ENCODE data around the gene AR.

AR gene

DNA sequence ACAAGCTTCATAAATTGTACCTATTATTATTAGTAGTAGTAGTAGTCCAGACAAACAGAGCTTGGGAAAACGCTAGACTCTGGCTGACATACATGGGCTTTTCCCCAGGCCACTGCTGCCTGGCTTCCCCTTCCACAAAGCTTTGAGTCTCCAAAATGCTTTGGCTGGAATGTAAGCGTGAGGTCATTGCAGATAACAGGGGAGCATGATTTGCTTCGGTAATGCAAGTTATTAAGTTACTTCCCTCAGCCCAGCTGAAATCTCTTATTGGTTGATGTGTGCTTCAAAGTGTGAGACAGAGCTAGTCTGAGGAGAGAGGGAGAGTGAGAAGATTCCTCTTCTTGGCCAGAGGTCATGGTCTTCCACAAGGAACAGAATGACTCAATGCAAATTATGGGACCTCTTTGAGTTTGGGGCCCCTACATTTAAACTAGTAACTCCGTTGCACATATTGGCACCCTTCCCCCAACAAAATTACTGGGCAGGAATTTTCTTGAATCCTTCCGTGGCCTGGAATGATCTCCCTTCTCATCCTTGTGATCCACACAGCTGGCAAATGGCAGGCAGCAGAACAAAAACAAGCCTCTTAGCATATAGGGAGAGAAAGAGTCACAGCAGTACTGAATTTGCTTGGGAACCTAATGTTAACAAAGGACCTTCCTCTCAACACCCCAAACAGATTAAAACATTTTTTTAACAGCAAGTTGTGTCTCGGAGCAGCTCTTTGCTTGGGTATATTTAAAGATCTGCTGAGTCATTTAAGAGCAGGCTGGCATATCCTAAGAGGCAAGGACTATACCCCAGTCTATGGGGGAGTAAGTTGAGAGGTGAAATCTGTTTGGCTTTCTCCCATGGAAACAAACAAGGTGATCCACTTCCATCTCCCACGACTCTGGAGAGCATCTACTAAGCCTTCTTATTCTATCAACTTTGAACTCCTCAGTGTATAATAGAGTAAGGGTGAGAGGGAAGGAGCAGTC lies 19.9 kb downstream of the AR start:
- no peak for DNase-seq (ENCODE audit: low read depth)

DNA sequence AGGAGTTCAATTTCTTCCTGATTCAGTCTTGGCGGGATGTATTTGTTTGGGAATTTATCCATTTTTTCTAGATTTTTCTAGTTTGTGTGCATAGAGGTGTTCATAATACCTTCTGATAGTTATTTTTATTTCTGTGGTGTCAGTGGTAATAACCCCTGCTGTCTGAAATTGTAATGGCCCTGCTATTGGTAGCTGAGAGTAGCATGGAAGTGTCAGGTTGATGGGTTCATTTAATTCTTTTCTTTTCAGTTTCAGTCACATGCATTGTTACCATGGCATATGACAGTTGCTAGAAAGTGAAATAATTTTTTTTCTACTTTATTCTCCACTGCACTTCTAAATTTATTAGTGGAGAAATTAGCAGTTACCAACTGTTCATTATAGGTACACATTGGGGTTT lies 20.7 kb downstream of the AR start:
- DNase-seq (ENCODE audit: low read depth) = no peak

DNA sequence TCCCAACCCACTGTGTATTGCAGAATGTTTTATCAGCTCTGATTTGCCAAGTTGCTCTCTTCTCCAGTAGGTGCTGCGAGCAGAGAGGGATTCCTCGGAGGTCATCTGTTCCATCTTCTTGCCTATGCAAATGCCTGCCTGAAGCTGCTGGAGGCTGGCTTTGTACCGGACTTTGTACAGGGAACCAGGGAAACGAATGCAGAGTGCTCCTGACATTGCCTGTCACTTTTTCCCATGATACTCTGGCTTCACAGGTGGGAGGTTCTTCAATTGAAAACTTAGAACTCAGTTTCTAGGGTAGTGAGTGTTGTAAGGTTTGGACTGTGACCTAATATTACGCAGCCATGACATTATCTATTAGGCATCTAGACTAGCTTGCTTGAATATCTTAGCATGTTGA lies 24.9 kb downstream of the AR start:
- no peak for DNase-seq (ENCODE audit: low read depth)

DNA sequence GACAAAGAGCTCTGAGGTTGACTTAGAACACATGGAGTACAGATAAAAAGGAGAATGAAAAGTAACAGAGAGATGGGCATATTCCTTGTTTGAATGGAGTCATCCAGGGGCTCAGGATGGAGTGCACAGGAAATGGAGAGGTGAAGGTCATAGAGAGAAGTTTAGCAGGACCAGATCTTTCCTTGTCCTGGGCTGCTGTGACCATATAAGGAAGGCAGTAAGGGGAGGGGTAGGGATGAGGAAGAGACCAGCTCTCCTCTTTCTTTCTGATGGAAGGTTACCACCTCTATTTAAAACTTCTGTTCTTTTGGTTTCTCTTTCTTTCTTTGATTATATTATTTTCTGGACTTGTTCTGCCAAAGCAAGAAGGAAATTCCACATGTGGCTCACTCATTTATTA lies 27.0 kb downstream of the AR start:
- DNase-seq (ENCODE audit: low read depth) = no peak

DNA sequence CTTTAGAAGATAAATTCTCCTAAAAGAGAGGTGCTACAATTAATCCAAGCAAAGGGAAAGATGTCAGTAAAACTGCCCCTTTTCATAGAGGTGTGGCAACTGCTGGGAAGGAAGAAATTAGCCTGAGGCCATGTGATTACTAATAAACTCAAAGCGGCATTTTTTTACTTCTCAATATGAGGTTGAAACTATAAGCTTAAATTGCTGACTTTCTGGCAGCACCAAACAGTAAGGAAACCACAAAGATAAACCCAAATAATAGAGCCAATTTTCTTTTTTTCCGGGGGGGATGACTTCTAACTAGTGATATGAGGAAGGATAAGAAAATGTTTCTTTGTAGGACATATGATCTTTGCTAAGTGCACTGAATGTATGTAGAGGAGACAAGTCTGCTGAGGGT lies 30.9 kb downstream of the AR start:
- no peak for DNase-seq (ENCODE audit: low read depth)

DNA sequence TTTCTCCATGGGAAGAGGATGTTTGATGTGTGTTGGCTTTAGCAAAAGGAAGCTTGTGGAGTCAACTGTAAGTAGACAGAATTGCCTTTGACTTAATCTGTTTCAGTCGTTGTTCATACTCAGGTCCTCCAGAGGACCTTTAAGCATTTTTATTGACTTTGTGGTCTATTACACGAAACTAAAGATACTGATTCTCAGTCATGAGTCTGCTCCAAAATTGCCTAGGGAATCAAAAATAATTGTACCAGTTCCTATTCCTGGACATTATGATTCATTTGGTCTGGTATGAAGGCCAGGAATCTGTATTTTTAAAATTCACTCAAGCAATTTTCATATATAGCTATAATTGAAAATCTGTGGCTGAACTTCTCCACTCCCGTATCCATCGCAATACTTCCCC lies 38.6 kb downstream of the AR start:
- DNase-seq (ENCODE audit: low read depth) = no peak

DNA sequence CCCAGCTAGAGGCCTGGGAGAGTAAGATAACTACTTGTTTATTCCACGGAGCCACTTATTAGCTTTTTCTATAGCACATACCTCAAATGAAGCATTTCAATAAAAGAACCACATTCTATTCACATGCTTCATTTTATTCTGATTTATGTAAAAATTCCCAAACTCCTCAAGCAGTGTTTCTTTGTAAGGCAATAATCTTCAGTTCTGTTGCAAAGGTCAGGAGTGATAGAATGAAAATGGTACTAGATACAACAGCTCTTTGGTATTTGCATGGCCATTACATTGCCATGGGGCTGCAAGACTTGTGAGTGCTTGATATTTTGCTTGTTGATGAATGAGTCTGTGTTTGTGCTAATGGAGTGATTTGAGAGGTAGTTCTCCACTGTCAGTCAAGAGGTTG lies 39.4 kb downstream of the AR start:
- DNase-seq (ENCODE audit: low read depth) = no peak

DNA sequence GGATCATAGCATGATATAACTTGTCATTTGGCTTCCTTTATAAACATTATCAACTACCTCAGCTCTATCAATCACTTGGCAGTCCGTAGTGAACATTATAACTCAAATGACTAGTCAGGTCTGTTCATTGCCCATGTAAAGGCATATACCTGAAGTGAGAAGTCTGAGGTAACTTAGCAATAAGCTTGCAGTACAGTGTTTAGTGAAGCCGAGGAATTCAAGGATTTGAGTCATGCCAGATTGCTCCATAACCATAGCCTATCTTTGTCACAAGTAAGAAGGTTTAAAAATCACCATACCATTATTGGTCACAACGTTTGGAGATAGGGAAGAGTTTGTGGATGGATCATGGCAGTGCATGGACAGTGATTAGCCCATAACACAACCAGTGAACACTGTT lies 41.6 kb downstream of the AR start:
- DNase-seq (ENCODE audit: low read depth) = no peak

DNA sequence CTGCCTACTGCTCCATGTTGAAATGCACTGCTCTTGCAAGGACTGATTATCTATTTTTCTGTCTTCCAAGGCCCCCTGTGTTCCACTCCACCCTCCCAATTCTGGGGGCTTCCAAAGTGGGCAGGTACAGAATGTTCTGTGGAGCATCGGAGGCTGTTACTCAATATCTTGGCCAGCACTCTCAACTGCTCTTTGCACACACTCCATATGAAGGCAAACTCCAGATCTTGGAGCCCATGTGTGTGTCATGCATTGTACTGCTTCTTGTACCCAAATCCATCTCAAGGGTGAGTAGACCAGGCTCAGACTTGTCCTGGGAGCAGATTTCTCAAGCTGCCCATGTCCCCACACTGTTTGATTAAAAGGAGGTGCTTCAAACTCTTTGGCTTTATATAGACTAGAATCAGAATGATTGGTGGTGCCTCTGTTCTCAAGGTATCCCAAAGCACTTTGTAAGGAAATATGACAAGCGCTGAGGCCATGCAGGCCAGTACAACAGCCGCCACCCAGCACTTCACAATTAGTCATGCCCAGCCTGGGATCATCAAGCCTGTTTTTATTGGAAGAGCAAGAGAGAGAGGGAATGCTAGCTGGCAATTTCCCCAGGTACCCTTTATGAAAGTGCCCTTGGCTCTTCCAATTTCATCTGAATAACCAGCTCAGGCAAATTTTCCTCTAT lies 44.3 kb downstream of the AR start:
- no peak for DNase-seq (ENCODE audit: low read depth)

DNA sequence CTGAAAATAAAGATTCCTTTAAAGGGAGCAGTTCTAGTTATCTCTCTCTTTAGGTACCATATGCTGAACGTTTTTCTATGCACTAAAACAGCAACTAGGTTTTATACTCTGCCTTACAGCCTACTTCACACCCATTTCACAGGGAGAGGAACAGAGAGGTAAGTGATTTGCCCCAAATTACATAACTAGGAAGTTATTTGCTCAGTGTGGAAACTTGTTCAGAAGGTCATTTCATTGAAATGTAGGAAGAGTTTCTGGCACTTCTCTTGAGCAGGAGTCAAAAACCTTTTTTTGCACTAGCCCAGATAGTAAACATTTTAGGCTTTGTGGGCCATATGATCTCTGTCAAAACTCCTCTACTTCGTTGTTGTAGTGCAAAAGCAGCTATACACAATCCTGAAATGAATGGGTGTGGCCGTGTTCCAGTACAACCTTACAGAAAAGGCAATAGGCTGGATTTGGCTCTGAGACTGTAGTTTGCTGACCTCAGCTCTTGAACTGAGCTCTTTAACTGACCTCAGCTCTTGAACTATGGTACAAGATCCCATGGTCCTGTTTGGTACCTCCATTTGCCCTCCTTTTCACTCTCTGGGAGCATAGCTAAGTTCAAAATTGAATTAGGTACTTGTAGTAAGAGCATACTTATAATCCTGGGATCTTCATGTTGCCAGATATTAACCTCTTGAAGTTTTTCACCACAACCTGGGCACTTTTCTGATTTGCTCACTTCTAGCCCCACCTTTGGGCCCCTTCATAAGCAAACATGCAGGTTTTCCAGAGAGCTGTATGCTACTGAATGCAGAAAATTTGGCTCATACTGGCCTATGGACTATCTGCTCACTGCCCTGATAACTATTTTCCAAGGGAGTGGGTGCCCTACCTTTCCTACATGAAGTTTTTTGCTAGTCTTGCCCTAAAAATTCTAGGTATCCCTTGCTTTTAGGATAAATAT lies 53.3 kb downstream of the AR start:
- no peak for DNase-seq (ENCODE audit: low read depth)

DNA sequence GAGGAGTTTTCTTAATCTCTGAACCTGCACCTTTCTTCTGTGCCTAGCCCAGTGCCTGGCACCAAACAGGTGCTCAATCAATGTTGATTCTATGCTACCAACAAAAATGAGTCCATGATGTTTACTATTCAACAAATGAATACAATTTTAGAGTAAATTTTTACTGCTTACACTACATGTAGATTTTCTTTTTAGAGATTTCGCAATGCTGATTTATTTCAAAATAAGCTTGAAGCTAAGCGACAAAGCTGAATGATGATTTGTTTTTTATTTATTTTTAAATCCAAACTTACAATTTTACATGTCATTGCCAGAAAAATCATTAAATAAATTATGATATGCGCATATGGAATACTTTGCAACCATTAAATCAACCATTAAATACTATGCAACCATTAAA lies 55.7 kb downstream of the AR start:
- DNase-seq (ENCODE audit: low read depth) = no peak

DNA sequence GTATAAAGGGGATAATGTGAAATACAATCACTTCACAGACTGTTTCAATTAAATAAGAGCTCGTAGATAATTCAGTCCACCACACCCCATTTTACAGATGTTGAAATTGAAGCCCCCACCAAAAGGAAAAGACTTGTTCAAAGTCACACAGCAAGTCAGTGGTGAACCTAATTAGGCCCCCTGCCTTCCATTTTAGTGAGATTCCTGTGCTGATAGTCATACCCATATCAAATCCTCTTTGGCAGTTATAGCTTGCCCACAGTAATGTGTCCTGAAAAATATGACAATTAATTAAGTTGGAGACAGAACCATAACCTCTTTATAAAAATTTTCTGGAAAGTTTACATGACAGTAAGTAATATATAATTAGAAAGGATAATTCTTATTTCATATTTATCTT lies 58.0 kb downstream of the AR start:
- no peak for DNase-seq (ENCODE audit: low read depth)

DNA sequence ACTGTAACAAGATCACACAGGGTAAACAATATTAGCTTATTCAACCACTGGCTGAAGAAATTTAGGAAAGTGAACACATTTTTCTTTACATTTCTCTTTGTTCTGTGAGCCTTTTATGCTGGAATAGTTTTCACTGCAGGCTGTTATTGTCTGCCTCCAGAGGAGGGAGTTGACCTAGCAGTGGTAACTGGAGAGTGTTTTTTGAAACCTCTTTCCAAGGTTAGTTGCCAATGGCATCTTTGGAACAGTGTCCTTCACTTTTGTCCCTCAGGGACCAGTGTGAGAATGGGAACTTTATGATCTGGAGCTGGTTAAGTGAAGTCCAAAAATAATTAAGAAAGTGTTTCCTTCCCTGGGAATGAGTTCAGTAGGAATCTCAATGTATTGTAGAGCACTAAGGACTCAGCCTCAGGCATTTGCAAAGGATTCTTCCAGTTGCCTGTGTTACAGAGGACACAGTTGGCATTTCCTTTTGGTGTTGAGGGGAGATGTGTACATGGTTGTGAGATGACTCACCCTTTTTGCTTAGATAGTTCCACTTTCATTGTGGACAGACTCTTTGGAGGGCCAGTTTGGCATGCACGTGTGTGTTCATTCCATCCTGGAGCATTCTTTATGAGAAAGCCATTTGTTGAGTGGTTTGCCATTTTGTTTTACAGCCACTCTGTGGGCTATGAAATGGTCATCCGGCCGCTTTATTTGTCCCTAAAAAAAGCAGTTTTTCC lies 61.3 kb downstream of the AR start:
- no peak for DNase-seq (ENCODE audit: low read depth)

DNA sequence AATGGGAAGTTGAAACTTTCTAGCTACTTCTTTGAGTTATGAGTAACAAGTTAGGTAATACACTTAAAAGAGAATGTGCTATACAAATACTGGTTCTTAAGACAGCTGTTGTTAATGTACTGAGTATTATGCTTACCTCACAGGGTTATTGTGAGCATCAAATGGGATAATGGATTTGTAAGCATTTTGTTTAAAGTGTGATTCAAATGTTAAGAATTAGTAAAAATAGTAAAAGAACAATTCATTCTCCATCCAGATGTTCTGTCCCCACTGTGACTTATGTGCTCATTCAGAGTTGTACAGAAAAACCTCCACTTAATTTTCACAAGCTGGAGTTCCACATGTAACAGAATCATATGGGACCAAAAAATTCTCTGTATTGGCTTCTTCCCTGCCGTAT lies 63.6 kb downstream of the AR start:
- DNase-seq (ENCODE audit: low read depth) = no peak

DNA sequence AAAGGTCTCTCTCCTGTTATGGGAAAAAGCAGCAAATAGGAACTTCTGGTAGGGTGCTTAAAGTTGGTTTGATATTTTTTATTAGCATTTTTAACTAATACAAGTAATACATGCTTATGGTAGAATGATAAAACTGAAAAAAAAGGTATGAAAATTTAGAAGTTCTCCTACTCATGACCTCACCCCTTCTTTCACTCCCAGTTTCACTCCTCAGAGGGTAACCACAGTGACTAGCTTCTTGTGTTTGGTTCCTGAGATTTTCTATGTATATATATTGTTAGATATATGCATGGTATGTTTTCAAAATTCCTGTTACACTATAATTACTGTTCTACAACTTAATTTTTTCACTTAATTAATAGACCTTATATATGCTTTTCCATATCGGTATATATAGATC lies 66.5 kb downstream of the AR start:
- DNase-seq (ENCODE audit: low read depth) = no peak

DNA sequence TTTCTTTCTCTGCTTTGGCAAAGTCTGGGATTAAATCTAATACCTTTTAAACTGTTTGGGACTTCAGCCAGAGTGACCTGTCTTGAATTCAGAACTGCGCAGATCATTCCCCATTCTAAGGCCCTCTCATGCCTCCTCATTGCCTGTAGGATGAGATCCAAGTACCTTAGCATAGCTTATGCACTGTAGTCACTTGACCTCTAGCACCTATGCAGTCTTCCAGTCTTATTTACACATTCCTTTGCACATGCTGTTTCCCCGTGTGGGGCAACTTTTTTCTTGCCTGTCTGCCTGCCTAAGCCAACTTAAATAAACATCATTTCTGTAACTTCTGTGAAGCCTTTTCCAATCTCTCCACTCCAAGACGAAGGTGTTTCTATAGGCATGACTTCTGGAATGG lies 68.4 kb downstream of the AR start:
- DNase-seq (ENCODE audit: low read depth) = no peak

DNA sequence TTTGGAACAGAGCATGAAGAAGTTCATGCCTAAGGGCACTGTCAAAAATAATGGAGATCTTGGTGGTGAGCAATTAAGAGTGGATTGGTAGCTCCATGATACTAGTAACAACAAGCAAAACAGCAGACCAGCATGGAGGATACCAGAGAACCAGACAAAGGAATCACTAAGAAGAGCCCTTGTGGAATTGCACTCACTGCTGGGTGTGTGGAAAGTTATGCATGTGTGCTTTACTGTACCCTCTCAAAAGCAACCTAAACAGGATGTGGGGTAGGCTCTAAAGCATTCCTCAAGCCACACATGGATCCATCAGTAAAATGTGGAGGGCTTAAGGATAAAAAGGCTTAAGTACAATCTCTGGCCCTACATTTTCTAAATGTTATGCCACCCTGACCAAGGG lies 69.5 kb downstream of the AR start:
- DNase-seq (ENCODE audit: low read depth) = no peak

DNA sequence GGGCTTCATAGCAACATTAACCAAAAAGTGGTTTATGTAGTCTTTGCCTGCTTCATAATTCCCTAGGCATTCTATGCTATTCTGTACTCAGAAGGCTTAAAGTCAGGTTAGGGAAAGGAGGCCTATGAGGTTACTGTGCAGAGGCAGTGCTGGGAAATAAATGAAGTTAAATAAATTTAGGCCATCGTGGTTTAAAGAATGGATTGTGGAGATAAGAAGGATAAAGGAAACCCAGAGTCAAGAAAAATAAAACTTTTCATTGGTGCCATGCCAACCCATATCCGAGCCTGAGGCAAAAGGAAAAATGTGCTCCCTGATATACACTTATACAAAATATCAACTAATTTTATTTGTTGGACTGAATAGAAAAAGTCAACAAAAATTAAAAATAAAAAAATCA lies 70.2 kb downstream of the AR start:
- no peak for DNase-seq (ENCODE audit: low read depth)

DNA sequence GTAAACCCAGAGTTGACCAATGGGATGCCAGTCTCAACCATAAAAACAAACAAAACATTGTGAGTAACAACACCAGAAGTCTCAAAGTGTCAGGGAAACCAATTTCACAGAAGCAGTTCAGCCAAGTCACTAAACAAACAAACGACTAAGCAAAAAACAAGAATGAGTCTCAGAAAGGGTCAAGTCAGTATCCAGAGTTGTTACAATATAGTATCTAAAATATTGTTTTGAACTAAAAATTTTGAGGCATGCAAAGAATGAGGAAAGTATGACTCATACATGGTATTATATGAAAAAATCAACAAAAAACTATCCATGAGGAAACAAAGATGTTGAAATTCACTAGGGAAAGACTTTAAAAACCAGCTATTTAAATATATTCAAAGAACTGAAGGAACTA lies 70.6 kb downstream of the AR start:
- no peak for DNase-seq (ENCODE audit: low read depth)

DNA sequence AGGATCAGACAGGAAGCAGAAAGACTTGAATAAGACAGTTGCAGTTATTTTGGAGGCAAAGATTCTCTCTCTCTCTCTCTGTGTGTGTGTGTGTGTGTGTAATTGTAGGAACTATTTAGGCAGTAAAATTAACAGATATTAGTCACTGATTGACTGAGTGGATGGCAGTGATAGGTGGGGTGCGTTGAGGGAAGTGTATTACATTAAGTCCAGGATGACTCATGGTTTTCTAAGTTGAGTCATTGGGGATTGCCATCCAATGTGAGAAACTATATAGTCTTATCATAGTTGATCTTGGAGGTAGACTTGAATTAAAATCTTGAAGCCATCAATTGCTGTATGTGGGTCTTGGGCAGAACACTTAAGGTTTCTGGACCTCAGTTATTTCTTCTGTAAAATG lies 75.4 kb downstream of the AR start:
- no peak for DNase-seq (ENCODE audit: low read depth)

DNA sequence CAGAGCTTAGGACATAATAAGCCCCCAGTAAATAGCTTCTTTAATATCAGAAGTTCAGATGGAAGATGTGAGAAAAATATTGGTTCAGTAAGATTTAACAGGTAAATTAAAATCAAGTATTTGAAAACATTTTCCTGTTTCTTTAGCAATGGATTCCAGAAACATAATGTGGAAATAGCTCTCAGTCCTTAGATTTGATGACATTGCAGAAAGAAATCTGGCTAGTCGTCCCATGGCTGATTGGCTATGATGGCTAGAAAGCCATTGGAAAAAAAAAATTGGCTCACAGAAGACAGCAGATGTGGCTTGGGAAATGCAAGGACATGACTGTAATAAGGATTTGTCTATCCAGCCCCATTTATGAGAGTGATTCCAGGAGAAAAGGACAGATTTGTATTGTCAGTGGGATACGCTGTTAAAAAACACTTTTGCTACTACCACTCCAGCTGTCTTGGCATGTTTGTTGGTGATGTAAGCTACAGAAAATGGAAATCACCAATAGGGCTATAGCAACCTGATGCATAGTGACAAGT lies 78.3 kb downstream of the AR start:
- no peak for DNase-seq (ENCODE audit: low read depth)

All from T follicular helper cell (primary cell).